HFFc6 (cell line): ENCODE results near the gene THRA. TPM values are rescaled to one million over a fixed set of nuclear protein-coding genes. Genes with fewer than 3 reads are reported as not detected.

Experiments
- DNase-seq: peaks from one replicate; pipeline ENCODE4 v3.0.0-alpha.2; 2018
- H3K27ac Mint-ChIP-seq: 2 replicates; pipeline ENCODE4 v1.8.0; 2020; ENCODE audit warnings: mild to moderate bottlenecking, mixed read lengths
- H3K27me3 Mint-ChIP-seq: 2 replicates; pipeline ENCODE4 v1.8.0; 2021; ENCODE audit warnings: mild to moderate bottlenecking, moderate library complexity, mixed read lengths; ENCODE audit not compliant: insufficient read depth
- H3K36me3 Mint-ChIP-seq: 2 replicates; pipeline ENCODE4 v1.8.0; 2021; ENCODE audit warnings: low read depth, mixed read lengths
- H3K4me1 Mint-ChIP-seq: 2 replicates; pipeline ENCODE4 v1.8.0; 2020; ENCODE audit warnings: low read depth, mixed read lengths
- H3K4me3 Mint-ChIP-seq: 2 replicates; pipeline ENCODE4 v1.8.0; 2020; ENCODE audit warnings: mild to moderate bottlenecking, moderate library complexity, mixed read lengths
- H3K9me3 Mint-ChIP-seq: 2 replicates; pipeline ENCODE4 v1.8.0; 2020; ENCODE audit warnings: mild to moderate bottlenecking, mixed read lengths
- total RNA-seq, 6 experiments: library from RNA; stranded (reverse); fragmentation: NEBNext Ultra II Directional; extraction: Animal tissue kit (Norgen Biotek cat#: 25700); gene quantifications; 2 replicates in 1 of 6; 3 replicates in 5 of 6; pipeline ENCODE4 v1.2.3, GENCODE V29; 2021
- TF ChIP-seq, protein P1 (sequence below): fragments of 200-600 bp; sonication (generic); IDR thresholded peaks from 2 replicates; pipeline ENCODE4 v1.5.0; 2021; ENCODE audit warnings: antibody characterized with exemption, mild to moderate bottlenecking

THRA gene
- total RNA-seq, 6 experiments from 2014 or later, result 29.3 to 33.7 (median 30.7) TPM

GRCh38 chr17:40065769-40066510 is 3.2 kb downstream of the THRA start:
- peaks cover 69% of the 10 kb centered on the region for H3K4me1 Mint-ChIP-seq

GRCh38 chr17:40067710-40068109 is 4.9 kb downstream of the THRA start:
- Mint-ChIP-seq H3K27ac (peak overlapping the region; percentile 96), H3K9me3 (no peaks in the 10 kb centered on the region), H3K4me1 (peaks cover 69% of the 10 kb centered on the region), H3K36me3 (no peaks in the 10 kb centered on the region), H3K4me3 (peak overlapping the region; percentile 88; the same call in 1 of the 2 replicates), H3K27me3 (no peaks in the 10 kb centered on the region; the same call in none of the 2 replicates)
- TF ChIP-seq, protein P1, sequence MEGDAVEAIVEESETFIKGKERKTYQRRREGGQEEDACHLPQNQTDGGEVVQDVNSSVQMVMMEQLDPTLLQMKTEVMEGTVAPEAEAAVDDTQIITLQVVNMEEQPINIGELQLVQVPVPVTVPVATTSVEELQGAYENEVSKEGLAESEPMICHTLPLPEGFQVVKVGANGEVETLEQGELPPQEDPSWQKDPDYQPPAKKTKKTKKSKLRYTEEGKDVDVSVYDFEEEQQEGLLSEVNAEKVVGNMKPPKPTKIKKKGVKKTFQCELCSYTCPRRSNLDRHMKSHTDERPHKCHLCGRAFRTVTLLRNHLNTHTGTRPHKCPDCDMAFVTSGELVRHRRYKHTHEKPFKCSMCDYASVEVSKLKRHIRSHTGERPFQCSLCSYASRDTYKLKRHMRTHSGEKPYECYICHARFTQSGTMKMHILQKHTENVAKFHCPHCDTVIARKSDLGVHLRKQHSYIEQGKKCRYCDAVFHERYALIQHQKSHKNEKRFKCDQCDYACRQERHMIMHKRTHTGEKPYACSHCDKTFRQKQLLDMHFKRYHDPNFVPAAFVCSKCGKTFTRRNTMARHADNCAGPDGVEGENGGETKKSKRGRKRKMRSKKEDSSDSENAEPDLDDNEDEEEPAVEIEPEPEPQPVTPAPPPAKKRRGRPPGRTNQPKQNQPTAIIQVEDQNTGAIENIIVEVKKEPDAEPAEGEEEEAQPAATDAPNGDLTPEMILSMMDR, result no peak
- no peak for DNase-seq

More at GRCh38 chr17:40065769-40066510, 3.2 kb downstream of the THRA start:
- no peaks in the 10 kb centered on the region; the same call in none of the 2 replicates for H3K27me3 Mint-ChIP-seq
- H3K9me3 Mint-ChIP-seq, result no peaks in the 10 kb centered on the region
- no peak overlapping the region for H3K27ac Mint-ChIP-seq
- DNase-seq, result no peak
- TF ChIP-seq, protein P1, result no peak
- H3K4me3 Mint-ChIP-seq, result no peak overlapping the region; the same call in 1 of the 2 replicates
- no peaks in the 10 kb centered on the region for H3K36me3 Mint-ChIP-seq

- Mint-ChIP-seq H3K4me1 (peaks cover 71% of the 10 kb centered on the region), H3K4me3 (peak overlapping the region; percentile 88), H3K27ac (peak overlapping the region; percentile 96), H3K9me3 (no peaks in the 10 kb centered on the region), H3K27me3 (no peaks in the 10 kb centered on the region; the same call in none of the 2 replicates), H3K36me3 (no peaks in the 10 kb centered on the region)
- TF ChIP-seq, protein P1, result no peak
- no peak for DNase-seq
Measured at GRCh38 chr17:40068129-40068581, 5.4 kb downstream of the THRA start.

- Mint-ChIP-seq H3K27me3 (no peaks in the 10 kb centered on the region; the same call in none of the 2 replicates), H3K4me3 (peak overlapping the region; percentile 88), H3K27ac (peak overlapping the region; percentile 96), H3K9me3 (no peaks in the 10 kb centered on the region), H3K36me3 (no peaks in the 10 kb centered on the region), H3K4me1 (peaks cover 70% of the 10 kb centered on the region)
- TF ChIP-seq, protein P1, result no peak
- no peak for DNase-seq
Measured at GRCh38 chr17:40068584-40068916, 5.8 kb downstream of the THRA start.

GRCh38 chr17:40068917-40069750 is 6.4 kb downstream of the THRA start:
- peak overlapping the region; percentile 88 for H3K4me3 Mint-ChIP-seq
- DNase-seq, result peak; percentile 76
- H3K27ac Mint-ChIP-seq, result peak overlapping the region; percentile 96
- TF ChIP-seq, protein P1, result no peak
- H3K36me3 Mint-ChIP-seq, result no peaks in the 10 kb centered on the region
- no peaks in the 10 kb centered on the region for H3K9me3 Mint-ChIP-seq
- H3K4me1 Mint-ChIP-seq, result peaks cover 65% of the 10 kb centered on the region
- H3K27me3 Mint-ChIP-seq, result no peaks in the 10 kb centered on the region; the same call in none of the 2 replicates
